HL-60/S4 (cell line): ENCODE data around the gene LHPP.

ENCODE experiments used
- in situ Hi-C: fragments of 300-500 bp; cut with MboI; formaldehyde crosslinking; loops from 2 replicates; pipeline ENCODE4 v1.14.3; 2022; ENCODE audit warnings: low sequenced_read_pairs

Gene LHPP

DNA sequence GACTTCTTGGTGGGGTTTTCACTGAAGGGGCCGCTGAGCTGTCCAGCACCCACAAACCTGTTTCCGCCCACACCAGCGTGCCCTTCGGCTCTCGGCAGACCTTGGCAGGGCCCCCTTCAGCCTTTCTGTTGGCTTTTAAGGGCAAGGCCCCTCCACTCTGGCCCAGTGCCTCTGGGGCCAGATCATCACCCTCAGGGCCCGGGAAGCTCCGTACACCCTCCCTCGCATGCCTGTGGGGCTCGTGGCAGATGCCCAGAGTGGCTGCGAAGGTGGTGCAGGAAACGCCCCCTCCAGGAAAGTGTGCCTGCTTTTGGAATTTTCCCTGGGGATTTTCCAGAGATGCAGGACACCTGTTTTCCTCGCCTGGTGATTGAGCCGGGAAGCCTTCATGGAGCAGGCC is 7.0 kb downstream of the LHPP start:
- in situ Hi-C loops, result no loop called here

GRCh38 chr10:124469956-124470484 is 8.4 kb downstream of the LHPP start:
- in situ Hi-C loops, result no loop called here

DNA sequence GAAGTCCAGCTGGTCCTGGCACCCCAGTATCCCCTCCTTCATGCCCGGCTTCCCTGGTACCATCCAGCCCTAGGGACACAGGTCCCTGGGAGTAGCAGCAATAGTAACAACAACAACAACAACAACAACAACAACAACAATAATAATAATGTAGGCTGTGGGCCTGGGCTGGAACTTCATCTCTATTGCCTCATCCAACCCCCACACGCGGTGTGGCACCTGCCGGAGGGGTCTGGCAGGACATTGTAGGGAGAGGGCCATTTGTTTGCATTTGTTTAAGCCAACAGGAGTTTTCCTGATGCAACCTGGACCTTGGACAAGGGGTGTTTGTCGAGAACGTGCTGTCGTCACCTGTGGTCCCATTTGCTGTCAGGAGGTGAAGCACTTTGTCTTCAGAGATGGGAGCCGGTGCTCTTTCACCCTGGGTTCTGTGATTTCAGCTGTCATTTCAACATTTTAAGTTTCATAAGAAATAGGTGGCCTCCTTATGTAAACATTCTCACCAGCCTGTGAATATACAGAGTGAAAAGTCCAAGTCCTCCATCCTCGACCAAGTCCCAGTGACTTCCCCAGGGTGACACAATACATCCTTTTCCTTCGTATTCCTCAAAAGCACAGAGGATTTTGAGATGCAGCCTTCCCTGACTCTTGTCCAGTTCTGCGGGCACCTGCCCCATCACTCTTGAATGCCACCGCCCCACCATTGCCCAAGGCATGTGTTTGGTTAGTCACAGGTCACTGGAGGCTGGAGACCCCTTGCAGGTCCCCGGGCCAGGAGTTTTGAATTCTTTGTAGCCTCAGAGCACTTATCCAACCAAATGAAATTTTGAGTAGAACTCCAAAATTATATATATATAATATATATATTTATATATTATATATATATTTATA is 9.2 kb downstream of the LHPP start:
- in situ Hi-C loops, result no loop called here

- in situ Hi-C loops, result no loop called here
These were observed 10.4 kb downstream of the LHPP start for GRCh38 chr10:124472071-124472470.

DNA sequence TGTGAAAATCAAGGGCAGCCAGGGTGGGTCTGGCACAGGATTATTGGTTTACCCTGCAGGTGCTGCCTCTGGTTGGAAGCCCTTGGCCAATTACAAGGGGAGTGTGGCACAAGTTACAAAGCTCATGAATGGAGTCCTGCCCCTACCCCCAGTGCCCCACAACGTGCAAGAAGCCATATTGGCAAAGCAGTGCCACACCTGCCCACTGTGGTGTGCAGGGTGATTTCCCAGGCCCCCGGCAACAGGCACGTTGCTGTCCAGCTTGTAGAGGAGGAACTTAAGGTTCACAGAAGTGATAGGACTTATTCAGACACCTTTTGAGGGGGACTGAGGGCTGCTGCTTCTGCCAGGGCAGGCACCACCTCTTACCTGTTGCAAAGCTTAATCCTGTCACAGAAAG is 11.4 kb downstream of the LHPP start:
- in situ Hi-C loops, result no loop called here

DNA sequence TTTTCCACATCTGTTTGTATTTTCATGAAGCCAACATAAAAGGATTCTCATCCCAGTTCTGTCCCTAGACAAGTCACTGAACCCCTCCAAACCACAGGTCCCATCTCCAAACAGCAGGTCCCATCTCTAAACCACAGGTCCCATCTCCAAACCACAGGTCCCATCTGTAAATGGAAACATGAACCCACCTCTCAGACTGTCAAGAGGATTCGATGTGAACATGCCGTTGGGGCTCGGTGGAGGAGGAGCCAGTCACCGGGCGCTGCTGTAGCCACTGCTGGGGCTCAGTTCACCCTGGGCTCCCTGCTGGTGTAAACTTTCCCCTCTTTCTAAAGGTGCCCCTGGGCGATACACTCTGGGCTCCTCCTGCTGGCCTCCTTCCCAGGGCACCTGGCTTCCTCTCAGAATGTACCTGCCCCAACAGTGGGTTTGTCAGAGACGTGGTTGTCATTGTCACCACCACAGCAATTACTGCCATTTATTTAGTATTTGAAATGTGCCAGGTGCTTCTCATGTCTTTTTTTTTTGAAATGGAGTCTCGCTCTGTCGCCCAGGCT is 13.0 kb downstream of the LHPP start:
- in situ Hi-C loops, result no loop called here

DNA sequence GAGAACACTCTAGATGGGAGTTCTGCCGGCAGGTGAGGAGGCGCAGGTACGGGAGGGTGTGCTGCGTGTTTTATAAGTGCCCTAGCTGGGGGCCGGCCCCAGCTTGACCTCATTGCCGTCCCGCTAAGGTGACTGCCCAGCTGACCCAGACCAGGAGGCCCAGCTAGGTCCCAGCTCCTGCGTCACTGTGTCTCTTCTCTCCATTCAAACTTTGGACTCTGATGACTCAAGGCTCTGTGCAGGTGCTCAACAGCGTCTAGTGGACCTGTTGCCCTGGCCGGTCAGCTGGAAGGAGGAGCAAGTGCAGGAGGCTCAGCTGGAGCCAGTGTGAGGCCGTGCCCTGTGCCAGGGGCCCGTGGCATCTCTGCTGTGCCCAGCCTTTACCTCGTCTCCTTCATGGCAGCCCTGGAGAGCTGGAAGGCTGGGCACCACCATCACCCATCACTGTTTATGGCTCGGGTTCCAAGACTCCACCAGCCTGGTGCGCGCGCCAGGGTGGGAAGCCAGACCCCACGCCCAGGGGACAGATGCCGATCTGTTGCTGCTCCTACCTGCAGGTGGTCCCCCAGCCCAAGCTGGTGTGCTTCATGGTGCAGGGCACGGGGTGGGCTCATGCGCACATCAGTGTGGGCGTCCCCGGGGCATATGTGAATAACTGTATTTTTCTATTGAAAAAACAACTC is 14.6 kb downstream of the LHPP start:
- in situ Hi-C loops, result no loop called here

DNA sequence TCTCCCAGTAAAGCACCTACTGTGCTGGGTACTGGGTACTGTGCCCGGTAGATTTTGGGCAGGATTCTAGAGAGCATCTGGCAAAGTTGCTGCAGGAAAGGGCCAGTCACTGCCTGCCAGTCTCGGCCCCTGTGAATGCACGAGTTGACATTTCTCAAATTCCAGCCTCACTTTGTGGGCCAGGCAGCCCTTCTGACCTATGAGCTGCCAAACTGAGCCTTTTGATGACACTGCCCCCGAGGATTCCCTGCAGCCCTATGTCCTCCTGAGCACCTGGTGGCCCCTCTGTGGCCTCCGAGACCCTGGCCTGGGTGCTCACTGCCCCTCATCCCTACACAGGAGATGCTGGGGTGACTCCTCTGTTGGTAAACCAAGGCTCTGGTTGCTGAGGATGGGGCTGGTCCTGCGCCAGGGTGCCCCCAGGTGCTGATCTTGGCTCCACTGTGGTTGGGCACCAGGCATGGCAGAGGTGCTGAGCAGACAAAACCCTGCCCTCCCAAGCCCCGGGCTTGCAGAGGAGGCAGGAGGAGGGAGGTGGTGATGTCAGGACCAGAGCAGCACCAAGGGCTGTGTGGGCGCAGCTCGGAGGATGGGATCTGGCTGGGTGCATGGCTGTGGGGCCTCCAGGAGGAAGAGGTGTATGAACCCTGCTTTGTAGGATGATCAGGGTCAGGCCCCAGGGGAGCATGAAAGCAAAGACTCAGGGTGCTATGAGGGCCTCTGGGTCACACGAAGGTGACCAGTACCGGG is 16.2 kb downstream of the LHPP start:
- in situ Hi-C loops, result no loop called here

DNA sequence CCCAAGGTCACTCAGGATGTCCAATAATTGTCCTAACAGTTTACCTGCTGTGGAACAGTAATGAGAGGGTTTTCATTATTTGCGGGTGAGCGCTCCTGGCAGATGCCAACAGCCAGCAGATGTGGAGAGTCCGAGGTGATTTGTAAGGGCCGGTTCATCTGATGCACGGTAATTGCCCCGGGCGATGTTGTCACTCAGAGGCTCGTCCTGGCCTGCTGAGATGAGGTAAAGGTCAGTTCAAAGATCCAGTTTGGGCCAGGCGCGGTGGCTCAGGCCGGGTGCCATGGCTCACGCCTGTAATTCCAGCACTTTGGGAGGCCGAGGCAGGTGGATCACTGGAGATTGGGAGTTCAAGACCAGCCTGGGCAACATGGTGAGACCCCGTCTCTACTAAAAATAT is 16.9 kb downstream of the LHPP start:
- in situ Hi-C loops, result no loop called here

GRCh38 chr10:124480860-124481259 is 19.2 kb downstream of the LHPP start:
- in situ Hi-C loops, result no loop called here

- in situ Hi-C loops, result no loop called here
These were observed 20.1 kb downstream of the LHPP start for GRCh38 chr10:124481717-124482116.

DNA sequence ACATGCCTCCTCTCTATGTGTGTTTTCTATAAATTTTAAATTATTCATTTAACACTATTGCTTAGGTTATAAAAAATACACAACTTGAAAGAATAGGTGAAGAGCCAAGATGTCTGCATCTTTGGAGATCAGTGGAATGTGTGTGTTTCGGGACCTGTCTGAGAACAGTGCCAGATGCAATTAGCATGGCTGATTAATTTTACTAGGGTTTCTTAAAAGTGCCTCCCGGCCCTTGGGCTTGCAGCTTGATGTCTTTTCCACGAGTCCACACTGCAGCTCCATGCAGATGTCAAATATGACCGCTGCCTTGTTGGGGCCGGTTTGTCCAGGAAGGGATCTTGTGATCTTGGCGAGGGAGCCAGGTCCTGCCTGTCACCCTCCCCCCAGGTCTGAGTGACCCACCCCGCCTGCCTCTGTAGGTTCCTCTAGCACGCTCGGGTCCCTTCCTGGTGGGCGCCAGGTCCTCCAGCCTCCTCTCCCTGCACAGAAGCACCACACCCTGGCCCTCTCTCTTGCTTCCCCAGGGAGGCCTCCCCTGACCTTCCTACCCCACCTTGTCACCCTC is 20.7 kb downstream of the LHPP start:
- in situ Hi-C loops, result no loop called here

DNA sequence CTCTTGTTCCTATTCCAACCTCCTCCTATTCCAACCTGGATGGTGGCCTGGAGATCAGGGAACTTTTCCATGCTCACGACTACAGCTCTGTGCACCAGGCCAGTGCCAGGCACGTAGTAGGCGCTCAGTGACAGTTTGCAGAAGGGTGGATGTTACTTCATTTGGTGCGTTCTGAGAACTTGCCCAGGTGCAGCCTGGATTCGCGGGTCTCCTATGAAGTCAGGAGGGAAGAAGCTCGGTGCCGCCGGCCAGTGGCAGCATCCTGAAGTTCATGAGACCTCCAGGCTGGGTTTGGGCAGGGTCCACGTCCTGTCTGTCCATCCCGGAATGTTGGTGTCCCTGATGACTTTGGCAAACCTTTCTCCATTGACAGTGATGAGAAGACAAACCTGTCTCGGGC is 21.3 kb downstream of the LHPP start:
- in situ Hi-C loops, result no loop called here

- in situ Hi-C loops, result no loop called here
These were observed 22.4 kb downstream of the LHPP start for GRCh38 chr10:124484031-124484430.

GRCh38 chr10:124484661-124485060 is 23.0 kb downstream of the LHPP start:
- in situ Hi-C loops, result no loop called here

DNA sequence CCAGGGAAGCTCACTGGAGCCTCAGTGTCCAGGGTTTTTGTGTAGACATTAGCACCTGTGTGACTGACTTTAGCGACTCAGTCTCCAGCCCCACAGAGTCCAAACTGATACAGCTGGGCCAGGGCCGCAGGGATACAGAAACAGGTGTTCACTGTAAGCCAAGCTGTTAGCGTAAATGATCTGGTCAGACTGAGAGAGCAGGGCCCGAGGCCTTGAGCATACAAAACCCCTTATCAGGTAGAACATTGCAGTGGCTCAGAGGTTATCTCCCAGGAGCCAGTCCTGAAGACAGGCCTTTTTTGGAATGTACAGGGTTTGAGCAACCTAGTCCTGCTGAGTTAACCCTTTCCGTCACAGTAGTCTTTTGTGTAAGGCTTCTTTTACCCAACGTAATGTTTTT is 25.0 kb downstream of the LHPP start:
- in situ Hi-C loops, result no loop called here

DNA sequence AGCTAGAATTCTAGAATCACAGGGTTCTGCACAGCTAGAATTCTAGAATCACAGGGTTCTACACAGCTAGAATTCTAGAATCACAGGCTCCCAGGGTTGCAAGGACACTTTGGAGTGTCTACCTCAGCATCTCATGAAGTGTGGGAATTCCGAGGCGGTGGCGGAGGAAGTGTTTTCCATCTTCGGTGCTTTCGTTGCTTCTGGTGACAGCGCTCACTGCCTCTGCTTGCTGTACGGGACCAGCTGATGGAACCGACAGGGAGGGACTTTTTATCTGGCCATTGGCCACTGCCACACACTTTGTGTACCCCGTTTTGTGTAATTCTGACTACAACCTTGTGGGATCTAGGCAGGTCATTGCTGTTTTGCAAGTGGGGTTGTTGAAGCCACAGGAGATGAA is 29.5 kb downstream of the LHPP start:
- in situ Hi-C loops, result no loop called here

- in situ Hi-C loops, result no loop called here
These were observed 30.6 kb downstream of the LHPP start for GRCh38 chr10:124492266-124492665.

- in situ Hi-C loops, result no loop called here
These were observed 31.7 kb downstream of the LHPP start for GRCh38 chr10:124493214-124493882.
